ENCODE measurements around the gene EXOC3L2. TPM values are rescaled to one million over a fixed set of nuclear protein-coding genes. Genes with fewer than 3 reads are reported as not detected.

The EXOC3L2 gene
- total RNA-seq, 1 experiment from 2014 or later = 0.08 TPM

- no peaks in the 10 kb centered on the region; the same call in 1 of the 2 replicates for H3K4me1 ChIP-seq (ENCODE audit: control insufficient read depth, insufficient read depth, low read length)
- ChIA-PET POLR2A (no interaction called here), CTCF (interaction anchor here (0.5 kb wide), 1 partner anchor 76 kb away, joined by 4 read pairs; no protein-coding TSS in a partner anchor)
- no peak for TF ChIP-seq REST (IDR thresholded peaks at IDR 0.05; ENCODE audit: insufficient read depth in 1 of 2, low read depth in 2 of 2, low read length in 1 of 2)
- TF ChIP-seq, protein P1, sequence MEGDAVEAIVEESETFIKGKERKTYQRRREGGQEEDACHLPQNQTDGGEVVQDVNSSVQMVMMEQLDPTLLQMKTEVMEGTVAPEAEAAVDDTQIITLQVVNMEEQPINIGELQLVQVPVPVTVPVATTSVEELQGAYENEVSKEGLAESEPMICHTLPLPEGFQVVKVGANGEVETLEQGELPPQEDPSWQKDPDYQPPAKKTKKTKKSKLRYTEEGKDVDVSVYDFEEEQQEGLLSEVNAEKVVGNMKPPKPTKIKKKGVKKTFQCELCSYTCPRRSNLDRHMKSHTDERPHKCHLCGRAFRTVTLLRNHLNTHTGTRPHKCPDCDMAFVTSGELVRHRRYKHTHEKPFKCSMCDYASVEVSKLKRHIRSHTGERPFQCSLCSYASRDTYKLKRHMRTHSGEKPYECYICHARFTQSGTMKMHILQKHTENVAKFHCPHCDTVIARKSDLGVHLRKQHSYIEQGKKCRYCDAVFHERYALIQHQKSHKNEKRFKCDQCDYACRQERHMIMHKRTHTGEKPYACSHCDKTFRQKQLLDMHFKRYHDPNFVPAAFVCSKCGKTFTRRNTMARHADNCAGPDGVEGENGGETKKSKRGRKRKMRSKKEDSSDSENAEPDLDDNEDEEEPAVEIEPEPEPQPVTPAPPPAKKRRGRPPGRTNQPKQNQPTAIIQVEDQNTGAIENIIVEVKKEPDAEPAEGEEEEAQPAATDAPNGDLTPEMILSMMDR (IDR thresholded peaks at IDR 0.05) = no peak
- no peak for TF ChIP-seq TCF7L2 (IDR thresholded peaks at IDR 0.05; ENCODE audit: low read depth, low read length)
- TF ChIP-seq POLR2AphosphoS5 (IDR thresholded peaks at IDR 0.05; ENCODE audit: low read depth, low read length) = no peak
- TF ChIP-seq SIN3A (IDR thresholded peaks at IDR 0.05; ENCODE audit: borderline replicate concordance, insufficient read depth, low read depth, low read length) = no peak
- H3K27ac ChIP-seq (ENCODE audit: low read length) = peak overlapping the region; percentile 68; the same call in 1 of the 2 replicates
- H3K36me3 ChIP-seq (ENCODE audit: control insufficient read depth, insufficient read depth, low read length) = no peaks in the 10 kb centered on the region; the same call in 1 of the 2 replicates
- in situ Hi-C loops (cut with HindIII; ENCODE audit: low pct_unique_long_range_greater_than_20kb, low sequenced_read_pairs) (no loop called here), intact Hi-C loops (cut with micrococcal nuclease; ENCODE audit: unreplicated experiment) (loop anchor here (10.0 kb wide), 1 partner anchor 74 kb away; the partner anchor contains the start of gene CKM)
- ATAC-seq (peak; percentile 20; the same call in 1 of the 2 replicates), DNase-seq (ENCODE audit: low read depth, low spot score) (no peak)
- H3K9me3 ChIP-seq (ENCODE audit: control insufficient read depth, insufficient read depth, low read depth, low read length) = no peaks in the 10 kb centered on the region
- H3K4me3 ChIP-seq (ENCODE audit: low read depth in 2 of 2, low read length in 2 of 2) = peak overlapping the region; percentile 47 to 67
- no peaks in the 10 kb centered on the region for H3K27me3 ChIP-seq (ENCODE audit: control insufficient read depth, insufficient read depth, low read length)
- no TSS peak for BruUV-seq (replicated peaks)
Observed at GRCh38 chr19:45250216-45250831, 5.1 kb upstream of the EXOC3L2 start.

DNA sequence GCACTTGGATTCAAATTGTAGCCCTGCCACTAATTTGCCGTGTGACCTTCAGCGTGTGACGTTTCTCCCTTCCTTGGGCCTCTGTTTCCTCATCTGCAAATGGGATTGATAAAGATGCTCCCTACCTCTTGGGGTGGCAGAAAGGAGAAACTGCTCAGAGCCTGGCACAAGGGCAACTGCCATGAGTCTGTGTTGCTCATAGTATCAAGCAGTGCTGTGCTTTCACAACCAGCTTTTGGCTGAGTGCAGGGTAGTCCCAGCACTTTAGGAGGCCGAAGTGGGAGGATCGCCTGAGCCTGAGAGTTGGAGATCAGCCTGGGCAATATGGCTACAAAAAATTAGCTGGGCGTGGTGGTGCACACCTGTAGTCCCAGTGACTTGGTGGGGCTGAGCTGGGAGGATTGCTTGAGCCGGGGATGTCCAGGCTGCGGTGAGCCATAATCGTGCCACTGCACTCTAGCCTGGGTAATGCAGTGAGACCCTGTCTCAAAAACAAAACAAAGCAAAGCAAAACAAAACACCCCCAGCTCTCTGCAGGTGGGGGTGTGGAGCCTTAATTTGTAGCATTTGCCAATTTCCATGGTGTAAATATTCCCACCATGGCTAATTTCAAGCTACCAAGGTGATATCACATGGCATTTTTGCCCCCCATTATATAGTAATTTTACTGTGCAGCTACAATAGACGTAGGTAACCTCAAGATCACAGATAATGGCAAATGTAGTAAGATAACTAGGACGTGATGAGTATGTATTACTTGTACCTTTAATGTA is 4.2 kb upstream of the EXOC3L2 start:
- no peak for DNase-seq (ENCODE audit: low read depth, low spot score)
- CTCF ChIA-PET = interaction anchor here (0.6 to 0.7 kb wide), 4 partner anchors 9 to 72 kb away, joined by 3 to 7 read pairs (median 4); no protein-coding TSS in a partner anchor
- no peaks in the 10 kb centered on the region for H3K27me3 ChIP-seq (ENCODE audit: control insufficient read depth, insufficient read depth, low read length)
- intact Hi-C loops (cut with micrococcal nuclease; ENCODE audit: unreplicated experiment) = loop anchor here (10.0 kb wide), 1 partner anchor 75 kb away; the partner anchor contains the start of gene CKM
- TF ChIP-seq POLR2AphosphoS5 (IDR thresholded peaks at IDR 0.05; ENCODE audit: low read depth, low read length) (no peak), REST (IDR thresholded peaks at IDR 0.05; ENCODE audit: insufficient read depth in 1 of 2, low read depth in 2 of 2, low read length in 1 of 2) (no peak), SIN3A (IDR thresholded peaks at IDR 0.05; ENCODE audit: borderline replicate concordance, insufficient read depth, low read depth, low read length) (no peak), TCF7L2 (IDR thresholded peaks at IDR 0.05; ENCODE audit: low read depth, low read length) (no peak)
- TF ChIP-seq, protein P1 (IDR thresholded peaks at IDR 0.05) = no peak
- POLR2A ChIA-PET = no interaction called here
- in situ Hi-C loops (cut with HindIII; ENCODE audit: low pct_unique_long_range_greater_than_20kb, low sequenced_read_pairs) = no loop called here
- H3K4me3 ChIP-seq (ENCODE audit: low read depth in 2 of 2, low read length in 2 of 2) = no peak overlapping the region
- no peaks in the 10 kb centered on the region; the same call in 1 of the 2 replicates for H3K4me1 ChIP-seq (ENCODE audit: control insufficient read depth, insufficient read depth, low read length)
- H3K27ac ChIP-seq (ENCODE audit: low read length) = no peak overlapping the region
- ATAC-seq = peak; percentile 49
- H3K9me3 ChIP-seq (ENCODE audit: control insufficient read depth, insufficient read depth, low read depth, low read length) = no peaks in the 10 kb centered on the region
- H3K36me3 ChIP-seq (ENCODE audit: control insufficient read depth, insufficient read depth, low read length) = no peaks in the 10 kb centered on the region; the same call in 1 of the 2 replicates
- no TSS peak for BruUV-seq (replicated peaks)

All from Panc1 (cell line).